SW 1271 (cell line): ENCODE measurements around the gene PCNA.
"Not testable (repeated sequence)": the region's sequence is repeated elsewhere in the genome, so short reads cannot be mapped to it uniquely, and the experiment has no call there.

Experiments
- DNase-seq, 2 experiments: peaks; one replicate each; lab custom pipeline; 2025; lab: John Stamatoyannopoulos, UW

The PCNA gene

DNA sequence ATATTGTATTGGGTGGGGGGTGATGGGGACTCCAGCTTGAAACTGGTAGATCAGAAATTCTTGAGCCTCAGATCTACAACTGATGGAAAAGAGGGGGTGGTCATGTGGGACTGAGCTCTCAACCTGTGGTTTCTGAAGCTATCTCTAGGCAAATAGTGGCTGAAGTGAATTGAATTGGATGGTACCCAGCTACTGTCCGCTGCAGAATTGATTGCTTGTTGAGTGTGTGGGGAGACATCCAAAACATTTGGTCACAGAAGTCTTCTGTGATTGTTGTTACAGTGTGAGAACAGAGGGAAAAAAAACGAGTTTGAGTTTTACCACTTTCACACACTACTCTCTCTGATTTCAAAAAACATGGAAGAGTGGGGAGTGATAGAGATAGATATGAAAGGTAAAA lies 21.9 kb upstream of the PCNA start:
- DNase-seq = no peak

- DNase-seq = no peak
Measured at GRCh38 chr20:5140195-5140594, 20.4 kb upstream of the PCNA start.

DNA sequence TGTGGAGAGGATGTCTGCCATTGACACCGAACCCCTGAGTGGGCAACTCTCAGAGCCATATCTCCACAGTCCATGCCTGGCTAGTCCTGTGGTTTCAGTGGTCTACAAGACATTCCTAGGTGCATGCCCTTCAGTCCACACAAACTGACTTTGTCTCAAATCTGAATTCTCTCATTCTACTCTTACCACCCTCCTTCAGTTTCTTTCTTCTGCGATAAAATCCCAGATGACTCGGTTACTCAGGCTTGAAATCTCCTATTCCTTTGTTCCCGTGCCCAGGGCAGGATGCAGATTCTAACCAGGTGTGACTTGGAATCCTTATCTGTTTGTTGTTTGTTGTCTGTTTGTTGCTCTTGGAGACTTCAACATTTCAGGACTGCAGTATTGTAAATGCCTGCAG lies 16.3 kb upstream of the PCNA start:
- no peak for DNase-seq

DNA sequence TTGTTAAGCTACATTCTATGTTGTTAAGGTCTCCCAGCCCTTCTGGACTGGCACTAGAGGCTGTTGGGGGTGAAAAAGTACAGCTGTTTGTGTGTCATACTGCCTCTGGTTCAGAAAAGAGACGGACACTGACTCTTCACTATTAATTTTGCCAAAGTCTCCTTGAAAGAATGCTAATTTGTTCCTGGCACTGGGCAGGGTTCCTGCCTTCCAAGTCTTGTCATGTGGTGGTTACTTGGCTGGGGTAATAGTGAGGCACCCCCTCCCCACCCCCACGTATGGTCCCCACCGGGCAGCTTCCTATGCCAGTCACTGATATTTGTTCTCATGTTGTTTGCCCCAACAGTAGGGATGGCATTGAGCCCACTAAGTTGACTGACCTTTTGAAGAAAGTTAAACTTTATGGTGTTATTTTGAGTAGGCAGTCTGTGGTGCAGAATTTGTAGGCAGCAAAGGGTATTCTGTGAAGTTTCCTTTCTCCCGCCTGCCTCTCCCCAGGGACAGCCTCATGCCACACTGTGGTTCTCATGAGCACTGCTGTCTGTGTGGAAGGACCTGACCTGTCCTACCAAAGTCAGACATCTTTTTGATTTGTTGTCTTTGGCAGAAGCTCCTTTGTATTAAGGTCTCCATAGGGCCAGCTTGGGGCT lies 15.7 kb upstream of the PCNA start:
- DNase-seq = no peak

DNA sequence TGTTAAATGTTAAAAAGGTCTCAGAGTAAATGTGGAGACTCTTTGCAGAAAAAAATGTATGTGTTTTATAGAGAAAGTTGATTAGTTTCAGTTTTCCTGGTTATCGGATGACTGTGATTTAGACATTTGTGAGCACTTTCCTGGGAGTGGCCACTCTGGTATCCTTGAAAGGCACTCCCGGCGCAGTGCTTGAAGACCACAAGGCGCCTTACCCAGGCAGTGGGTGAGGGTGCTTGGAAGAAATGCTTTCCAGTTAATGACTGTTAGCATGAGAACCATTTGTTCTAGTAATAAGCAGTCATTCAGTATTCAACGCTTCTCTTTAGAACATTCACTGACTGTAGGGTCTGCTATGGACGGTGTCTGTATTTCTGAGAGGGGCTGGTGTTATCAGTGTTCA lies 14.2 kb upstream of the PCNA start:
- DNase-seq = no peak

- DNase-seq = no peak
Measured at GRCh38 chr20:5131502-5131901, 11.7 kb upstream of the PCNA start.

GRCh38 chr20:5128886-5129285 lies 9.1 kb upstream of the PCNA start:
- no peak for DNase-seq

GRCh38 chr20:5127859-5128424 lies 8.2 kb upstream of the PCNA start:
- no peak for DNase-seq

GRCh38 chr20:5127204-5127858 lies 7.6 kb upstream of the PCNA start:
- DNase-seq = peak; percentile 39 to 70

GRCh38 chr20:5126512-5127203 lies 6.9 kb upstream of the PCNA start, which contains the start of gene CDS2:
Gene CDS2 (plus strand): TSS chr20:5127008. CDS start chr20:5127093, 85 bp downstream.
- peak; percentile 98 to 99 for DNase-seq

- DNase-seq = no peak
Measured at GRCh38 chr20:5122873-5123260, 3.1 kb upstream of the PCNA start.

DNA sequence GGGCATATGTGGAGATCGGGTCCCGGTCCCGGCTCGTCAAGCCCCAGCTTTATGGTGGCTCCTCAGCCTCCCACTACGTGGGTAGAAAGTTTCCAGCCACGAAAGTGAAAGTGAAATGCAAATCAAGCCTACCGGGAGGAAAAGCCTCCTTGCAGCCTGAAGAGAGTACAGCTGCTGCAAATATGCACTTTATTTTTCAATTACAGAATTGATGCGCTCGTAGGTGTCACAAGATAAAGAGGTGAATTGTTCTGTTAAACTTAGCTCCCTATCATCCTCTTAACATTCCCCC lies 373 bp upstream of the PCNA start:
- DNase-seq = no peak

DNA sequence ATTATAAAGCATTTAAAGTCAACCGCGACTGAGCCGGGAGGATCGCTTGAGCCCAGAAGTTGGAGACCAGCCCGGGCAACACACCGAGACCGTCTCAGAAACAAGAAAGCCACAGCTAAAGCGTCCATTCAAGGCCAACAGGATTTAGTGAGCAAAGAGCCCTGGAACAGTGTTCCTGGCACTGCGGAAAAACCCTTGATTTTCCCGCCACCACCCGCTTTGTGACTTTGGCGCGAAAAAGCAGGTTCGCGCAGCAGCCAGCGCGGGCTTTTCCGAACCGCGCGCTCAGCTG lies 669 bp downstream of the PCNA start:
- DNase-seq = no peak

- no peak for DNase-seq
Measured at GRCh38 chr20:5118220-5119142, 1.3 kb downstream of the PCNA start.

- DNase-seq = no peak
Measured at GRCh38 chr20:5116875-5117274, 2.9 kb downstream of the PCNA start.

- no peak for DNase-seq
Measured at GRCh38 chr20:5114403-5114802, 5.4 kb downstream of the PCNA start.

GRCh38 chr20:5113615-5113986 lies 6.2 kb downstream of the PCNA start:
- no peak for DNase-seq

- DNase-seq = no peak
Measured at GRCh38 chr20:5109276-5109675, 10.5 kb downstream of the PCNA start.

DNA sequence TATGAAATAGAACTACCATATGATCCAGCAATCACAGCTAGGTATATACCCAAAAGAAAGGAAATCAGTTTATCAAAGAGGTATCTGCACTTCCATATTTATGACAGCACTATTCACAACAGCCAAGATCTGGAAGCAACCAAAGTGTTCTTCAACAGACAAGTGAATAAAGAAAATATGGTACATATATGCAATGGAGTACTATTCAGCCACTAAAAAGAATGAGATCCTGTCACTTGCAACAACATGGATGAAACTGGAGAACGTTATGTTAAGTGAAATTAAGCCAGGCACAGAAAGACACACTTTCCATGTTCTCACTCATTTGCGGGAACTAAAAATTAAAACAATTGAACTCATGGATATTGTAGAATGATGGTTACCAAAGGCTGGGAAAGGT lies 15.3 kb downstream of the PCNA start:
- no peak for DNase-seq

DNA sequence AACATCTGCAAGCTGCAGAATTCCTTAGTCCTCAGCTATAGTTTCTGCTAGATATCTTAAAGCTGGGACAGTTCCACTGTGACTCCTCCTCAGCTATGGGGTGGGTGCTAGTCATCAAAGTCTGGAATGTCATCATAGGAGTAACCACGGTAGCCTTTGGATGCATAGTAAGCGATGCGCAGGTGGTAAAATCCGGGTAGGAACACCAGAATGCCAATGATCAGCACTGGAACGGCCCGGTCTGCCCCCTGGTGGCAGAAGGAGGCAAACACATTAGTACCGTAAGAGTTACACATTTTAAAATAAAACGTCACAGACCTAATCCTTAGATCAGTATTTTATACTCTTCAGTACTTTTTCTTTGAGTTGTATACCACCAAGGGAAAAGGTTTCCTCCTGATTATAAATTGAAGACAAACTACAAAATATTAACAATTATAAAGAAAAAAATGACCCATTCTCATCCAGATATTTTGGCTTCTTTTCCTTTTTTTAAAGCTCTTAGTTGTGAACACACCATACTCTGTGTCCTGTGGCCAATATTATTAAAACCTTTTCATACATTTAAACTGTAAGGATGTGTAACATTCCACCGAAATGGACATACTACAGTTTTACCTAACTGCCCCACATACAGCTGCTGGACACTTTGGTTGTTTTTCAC lies 18.9 kb downstream of the PCNA start:
- peak in 1 of 2 experiments; percentile 71 for DNase-seq

DNA sequence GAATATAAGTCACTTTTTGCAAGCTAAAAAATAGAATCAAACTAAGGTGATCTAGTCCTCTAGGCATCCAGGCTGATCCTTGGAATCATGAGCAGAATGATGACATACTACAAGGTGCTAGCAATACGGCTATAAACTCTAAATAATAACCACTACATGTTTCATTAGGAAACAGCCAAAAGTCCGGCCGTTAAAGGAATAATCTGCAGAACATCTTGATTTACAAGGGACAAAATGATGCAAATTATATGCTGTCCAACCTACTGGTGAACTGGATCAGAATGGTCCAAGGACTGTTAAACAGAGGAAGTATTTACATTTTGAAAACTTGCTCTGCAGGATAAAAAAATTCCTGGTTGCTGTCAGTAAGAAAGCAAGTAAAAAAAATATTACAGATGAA lies 19.8 kb downstream of the PCNA start:
- DNase-seq = not testable (repeated sequence)

DNA sequence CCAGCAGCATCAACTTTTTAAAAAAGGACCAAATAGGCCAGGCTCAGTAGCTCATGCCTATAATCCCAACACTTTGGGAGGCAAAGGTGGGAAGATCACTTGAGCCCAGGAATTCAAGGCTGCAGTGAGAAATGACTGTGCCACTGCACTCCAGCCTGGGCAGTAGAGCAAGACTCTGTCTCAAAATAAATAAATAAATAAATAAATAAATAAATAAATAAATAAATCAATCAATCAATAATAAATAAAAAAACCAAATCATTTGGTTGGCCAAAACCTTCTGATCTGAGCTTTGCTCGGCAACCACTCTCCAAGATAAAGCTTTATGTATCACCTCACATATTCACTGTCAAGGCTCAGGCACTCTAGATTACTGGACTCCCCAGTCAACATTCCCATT lies 20.7 kb downstream of the PCNA start:
- not testable (repeated sequence) for DNase-seq
